ENCODE results near the gene SH3PXD2B. TPM values are rescaled to one million over a fixed set of nuclear protein-coding genes. Genes with fewer than 3 reads are reported as not detected.

Gene SH3PXD2B
- total and polyA plus RNA-seq, 2 of the 4 experiments (the other 2 are of a cell fraction), result 8.2 to 14.4 TPM

GRCh38 chr5:172311605-172312004, 142.7 kb downstream of the SH3PXD2B start:
- Histone ChIP-seq H2BK5ac (ENCODE audit: low read depth, low read length, poor library complexity, severe bottlenecking) (no peak overlapping the region), H2BK15ac (ENCODE audit: low read depth, low read length) (no peak overlapping the region), H2AFZ (replicated peaks; ENCODE audit: low read length, poor library complexity) (no peak overlapping the region), H2BK20ac (ENCODE audit: low read depth, low read length) (no peak overlapping the region), H3K36me3 (ENCODE audit: control insufficient read depth, insufficient read depth, low read length) (no peaks in the 10 kb centered on the region), H3K4me3 (ENCODE audit: insufficient read depth, low read depth, low read length) (no peak overlapping the region), H2BK120ac (ENCODE audit: low read depth, low read length) (no peak overlapping the region), H2AK9ac (replicated peaks; ENCODE audit: low read depth, low read length, poor library complexity) (no peak overlapping the region), H4K8ac (ENCODE audit: low read depth in 2 of 2, low read length in 2 of 2) (no peak overlapping the region), H3K79me1 (ENCODE audit: low read depth in 1 of 2, low read length in 2 of 2) (no peaks in the 10 kb centered on the region), H3K4me1 (ENCODE audit: control insufficient read depth, insufficient read depth, low read length) (no peaks in the 10 kb centered on the region), H3K4ac (ENCODE audit: low read depth, low read length) (no peak overlapping the region), H3K27me3 (ENCODE audit: control insufficient read depth, insufficient read depth, low read length) (no peaks in the 10 kb centered on the region), H3K9me3 (ENCODE audit: control insufficient read depth, insufficient read depth, low read length) (no peaks in the 10 kb centered on the region), H3K4me2 (ENCODE audit: low read depth, low read length) (no peak overlapping the region), H3K23ac (ENCODE audit: low read depth, low read length) (no peak overlapping the region), H3K9ac (ENCODE audit: low read depth, low read length) (no peak overlapping the region), H3K9me1 (ENCODE audit: insufficient read depth, low read length) (peaks cover 4% of the 10 kb centered on the region; the same call in 1 of the 2 replicates), H2AK5ac (ENCODE audit: low read depth, low read length) (no peak overlapping the region), H3K27ac (ENCODE audit: insufficient read depth, low read length) (no peak overlapping the region), H4K5ac (ENCODE audit: low read depth, low read length) (no peak overlapping the region), H3K18ac (ENCODE audit: low read depth, low read length) (no peak overlapping the region), H3K14ac (replicated peaks; ENCODE audit: low read depth, low read length) (no peak overlapping the region), H3K56ac (ENCODE audit: extremely low read depth, insufficient read depth, low read length) (no peak overlapping the region), H4K91ac (ENCODE audit: insufficient read depth, low read depth, low read length) (no peak overlapping the region), H4K20me1 (ENCODE audit: insufficient read depth, low read length) (no peaks in the 10 kb centered on the region)
- no peak for TF ChIP-seq USF2 (IDR thresholded peaks at IDR 0.05; ENCODE audit: low read depth, low read length)
- TF ChIP-seq CTCF (conservative IDR thresholded peaks at IDR 0.05; ENCODE audit: low read depth, low read length), result no peak
- TF ChIP-seq POLR2A (IDR thresholded peaks at IDR 0.05; ENCODE audit: low read depth, low read length), result no peak
- TF ChIP-seq NFE2L2 (IDR thresholded peaks at IDR 0.05; ENCODE audit: low read depth, low read length), result no peak
- no peak for TF ChIP-seq RFX5 (IDR thresholded peaks at IDR 0.05; ENCODE audit: low read depth, low read length)
- no peak for TF ChIP-seq MXI1 (IDR thresholded peaks at IDR 0.05; ENCODE audit: borderline replicate concordance, low read depth, low read length)
- TF ChIP-seq MAFK (IDR thresholded peaks at IDR 0.05; ENCODE audit: low read depth, low read length), result no peak
- no peak for TF ChIP-seq BHLHE40 (IDR thresholded peaks at IDR 0.05; ENCODE audit: low read depth, low read length)
- no peak for TF ChIP-seq MAZ (IDR thresholded peaks at IDR 0.05; ENCODE audit: borderline replicate concordance, low read depth, low read length)
- no peak for TF ChIP-seq FOS (IDR thresholded peaks at IDR 0.05; ENCODE audit: low read depth, low read length)
- no peak for TF ChIP-seq SMC3 (IDR thresholded peaks at IDR 0.05; ENCODE audit: low read depth, low read length)
- TF ChIP-seq CHD1 (IDR thresholded peaks at IDR 0.05; ENCODE audit: low read depth, low read length), result no peak
- no peak for TF ChIP-seq ELK1 (IDR thresholded peaks at IDR 0.05; ENCODE audit: borderline replicate concordance, low read depth, low read length)
- no peak for TF ChIP-seq RAD21 (IDR thresholded peaks at IDR 0.05; ENCODE audit: low read length)
- no peak for TF ChIP-seq RCOR1 (IDR thresholded peaks at IDR 0.05; ENCODE audit: insufficient replicate concordance, low read length)
- TF ChIP-seq CEBPB (IDR thresholded peaks at IDR 0.05; ENCODE audit: low read depth, low read length), result no peak
- dilution Hi-C loops (cut with HindIII; ENCODE audit: low sequenced_read_pairs, unreplicated experiment) (no loop called here), in situ Hi-C loops (cut with MboI; ENCODE audit: low sequenced_read_pairs) (no loop called here), intact Hi-C loops (cut with micrococcal nuclease) (no loop called here)
- ChIA-PET POLR2A (ENCODE audit: unreplicated experiment) (no interaction called here), CTCF (no interaction called here)
- 100% methylated on average over 1 of the region's 4 CpGs; no CpG with 5 or more reads in 1 of the 2 experiments for WGBS, 2 experiments (ENCODE audit: extremely low coverage in 2 of 2, insufficient read length in 1 of 2)
- BruUV-seq (replicated peaks), result no TSS peak
- ATAC-seq (ENCODE audit: low read depth) (no peak), DNase-seq (no peak)

All from IMR-90 (cell line).